Progenitor cell of endocrine pancreas (in vitro differentiated cells): ENCODE results near the gene RPS27A. TPM values are rescaled to one million over a fixed set of nuclear protein-coding genes. Genes with fewer than 3 reads are reported as not detected.
"Not testable (repeated sequence)": the region's sequence is repeated elsewhere in the genome, so short reads cannot be mapped to it uniquely, and the experiment has no call there.

Experiments
- DNase-seq: peaks from one replicate; pipeline ENCODE4 v3.0.0; 2021; ENCODE audit warnings: low spot score; ENCODE audit not compliant: unreplicated experiment
- H3K27ac Mint-ChIP-seq: 2 replicates; pipeline ENCODE4 v1.8.0; 2021; ENCODE audit warnings: mild to moderate bottlenecking, moderate library complexity, mixed read lengths
- H3K27me3 Mint-ChIP-seq: 2 replicates; pipeline ENCODE4 v1.8.0; 2021; ENCODE audit warnings: mixed read lengths
- H3K36me3 Mint-ChIP-seq: 2 replicates; pipeline ENCODE4 v1.8.0; 2022; ENCODE audit warnings: mixed read lengths; ENCODE audit not compliant: insufficient read depth
- H3K4me1 Mint-ChIP-seq: 2 replicates; pipeline ENCODE4 v1.8.0; 2021; ENCODE audit warnings: low read depth, mixed read lengths
- H3K4me3 Mint-ChIP-seq: 2 replicates; pipeline ENCODE4 v1.8.0; 2021; ENCODE audit warnings: low read depth, mild to moderate bottlenecking, moderate library complexity, mixed read lengths
- H3K9me3 Mint-ChIP-seq: 2 replicates; pipeline ENCODE4 v1.8.0; 2021; ENCODE audit warnings: low read depth, mixed read lengths
- CTCF ChIP-seq: fragments of 200-600 bp; sonication (generic); IDR thresholded peaks from one replicate; pipeline ENCODE4 v1.5.0; 2021; ENCODE audit warnings: antibody characterized with exemption, mild to moderate bottlenecking; ENCODE audit not compliant: unreplicated experiment
- total RNA-seq: library from RNA; stranded (reverse); gene quantifications from 2 replicates; pipeline ENCODE4 v1.2.1, GENCODE V29; 2021

RPS27A gene
- total RNA-seq, 1 donor from 2014 or later = 807 TPM

DNA sequence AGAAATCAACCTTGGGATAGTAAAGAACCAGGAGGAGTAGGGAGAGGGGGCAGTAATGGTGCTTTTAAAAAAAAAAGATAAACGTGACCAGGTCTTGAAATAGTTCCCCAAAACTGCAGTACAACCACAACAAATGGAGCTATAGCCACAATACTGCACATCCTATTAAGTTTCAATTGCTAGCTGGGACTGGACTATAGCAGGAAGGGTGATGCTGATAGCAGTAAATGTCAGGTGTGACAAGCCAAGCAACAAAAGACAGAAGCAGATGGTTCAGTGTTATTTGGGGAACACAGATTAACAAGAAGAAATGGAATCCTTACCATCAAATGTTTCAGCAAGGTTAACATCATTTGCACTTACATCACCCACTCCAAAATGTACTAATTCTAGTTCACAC, 10.1 kb downstream of the RPS27A start:
- no peak for TF ChIP-seq CTCF
- H3K4me1 Mint-ChIP-seq = no peaks in the 10 kb centered on the region
- H3K27ac Mint-ChIP-seq = no peak overlapping the region
- no peaks in the 10 kb centered on the region for H3K27me3 Mint-ChIP-seq
- H3K36me3 Mint-ChIP-seq = peaks cover 10% of the 10 kb centered on the region
- H3K4me3 Mint-ChIP-seq = no peak overlapping the region
- DNase-seq = no peak
- no peaks in the 10 kb centered on the region for H3K9me3 Mint-ChIP-seq

GRCh38 chr2:55245411-55245810, 12.9 kb downstream of the RPS27A start:
- Mint-ChIP-seq H3K27ac (no peak overlapping the region), H3K4me1 (no peaks in the 10 kb centered on the region), H3K4me3 (no peak overlapping the region), H3K36me3 (peaks cover 4% of the 10 kb centered on the region), H3K27me3 (no peaks in the 10 kb centered on the region), H3K9me3 (no peaks in the 10 kb centered on the region)
- no peak for TF ChIP-seq CTCF
- DNase-seq = no peak

GRCh38 chr2:55247025-55247424, 14.5 kb downstream of the RPS27A start:
- Mint-ChIP-seq H3K27me3 (no peaks in the 10 kb centered on the region), H3K27ac (peak overlapping the region; percentile 31), H3K4me3 (no peak overlapping the region), H3K4me1 (no peaks in the 10 kb centered on the region), H3K9me3 (no peaks in the 10 kb centered on the region), H3K36me3 (peaks cover 4% of the 10 kb centered on the region)
- no peak for TF ChIP-seq CTCF
- no peak for DNase-seq

DNA sequence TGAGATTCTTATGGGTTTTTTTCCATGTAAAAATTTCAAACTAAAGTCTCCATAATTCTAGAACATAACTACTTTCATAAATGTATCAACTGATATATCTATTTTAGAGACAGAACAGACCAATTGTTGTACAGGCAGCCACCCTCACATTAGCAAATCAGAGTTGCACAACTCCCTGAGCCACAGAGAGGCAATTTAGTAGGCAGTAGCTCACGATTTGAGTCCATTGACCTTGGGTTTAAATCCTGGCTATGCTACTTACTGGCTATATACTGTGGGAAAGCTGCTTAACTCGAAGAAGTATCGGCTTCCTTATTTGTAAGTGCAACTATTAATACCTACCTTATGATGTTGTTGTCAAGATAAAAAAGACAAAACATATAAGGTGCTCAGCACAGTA, 20.3 kb downstream of the RPS27A start:
- Mint-ChIP-seq H3K4me3 (no peak overlapping the region), H3K27me3 (no peaks in the 10 kb centered on the region), H3K36me3 (peaks cover 5% of the 10 kb centered on the region), H3K27ac (no peak overlapping the region), H3K4me1 (no peaks in the 10 kb centered on the region), H3K9me3 (no peaks in the 10 kb centered on the region)
- no peak for TF ChIP-seq CTCF
- no peak for DNase-seq

DNA sequence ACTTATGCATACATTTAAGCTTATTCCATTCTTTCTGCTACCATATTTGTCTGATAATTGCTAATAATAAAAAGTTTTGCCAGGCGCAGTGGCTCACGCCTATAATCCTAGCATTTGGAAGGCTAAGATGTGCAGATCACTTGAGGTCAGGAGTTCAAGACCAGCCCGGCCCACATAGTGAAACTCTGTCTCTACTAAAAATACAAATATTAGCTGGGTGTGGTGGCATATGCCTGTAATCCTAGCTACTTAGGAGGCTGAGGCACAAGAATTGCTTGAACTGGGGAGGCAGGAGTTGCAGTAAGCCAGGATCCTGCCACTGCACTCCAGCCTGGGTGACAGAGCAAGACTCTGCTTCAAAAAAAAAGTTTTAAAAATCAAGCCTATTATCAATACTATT, 27.1 kb downstream of the RPS27A start:
- not testable (repeated sequence) for H3K27me3 Mint-ChIP-seq, H3K9me3 Mint-ChIP-seq, H3K4me1 Mint-ChIP-seq, H3K4me3 Mint-ChIP-seq, DNase-seq, H3K36me3 Mint-ChIP-seq
- H3K27ac Mint-ChIP-seq = peak overlapping the region; percentile 41

DNA sequence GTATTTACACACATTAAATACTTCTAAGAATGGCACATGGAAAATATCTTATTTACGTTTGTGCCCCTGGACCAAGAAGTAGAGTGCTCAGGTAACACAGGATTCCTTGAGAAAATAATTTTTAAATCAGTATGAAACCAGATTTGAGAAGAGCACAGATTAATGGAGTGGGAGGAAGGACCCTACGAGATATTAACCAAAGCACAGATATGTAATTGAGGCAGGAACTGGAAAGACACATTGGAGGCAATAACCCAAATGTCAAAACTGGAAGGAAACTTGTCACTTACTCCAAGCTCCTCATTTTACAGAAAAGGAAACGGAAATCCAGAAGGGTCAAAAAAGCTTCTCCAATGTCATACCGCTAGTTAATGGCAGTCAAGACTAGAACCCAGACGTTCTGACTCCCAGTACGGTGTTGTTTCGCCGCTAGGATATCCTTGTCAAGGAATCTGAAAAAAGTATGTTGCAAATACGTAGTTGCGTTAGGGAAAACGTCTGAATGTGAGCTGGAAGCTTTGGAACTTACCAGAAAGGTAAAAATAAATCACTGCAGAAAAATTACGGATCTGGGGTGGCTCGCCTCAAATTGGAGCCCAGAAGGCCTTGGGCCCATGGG, 35.9 kb downstream of the RPS27A start:
- peak overlapping the region; percentile 96 for H3K4me3 Mint-ChIP-seq
- H3K9me3 Mint-ChIP-seq = no peaks in the 10 kb centered on the region
- no peaks in the 10 kb centered on the region for H3K27me3 Mint-ChIP-seq
- no peak for TF ChIP-seq CTCF
- no peak for DNase-seq
- peaks cover 12% of the 10 kb centered on the region for H3K4me1 Mint-ChIP-seq
- peaks cover 3% of the 10 kb centered on the region for H3K36me3 Mint-ChIP-seq
- peak overlapping the region; percentile 97 for H3K27ac Mint-ChIP-seq
